Neural progenitor cell (in vitro differentiated cells): ENCODE data around the gene OSBP.

Source experiments
- EZH2phosphoT487 ChIP-seq: fragments of 200-600 bp; sonication (generic); IDR thresholded peaks from 2 replicates; pipeline ENCODE4 v1.6.1; 2017; ENCODE audit warnings: antibody characterized with exemption
- TF ChIP-seq, protein P1 (sequence below): fragments of 200-600 bp; sonication (generic); IDR thresholded peaks from 2 replicates; pipeline ENCODE4 v1.5.1; 2017; ENCODE audit warnings: antibody characterized with exemption, mild to moderate bottlenecking

DNA sequence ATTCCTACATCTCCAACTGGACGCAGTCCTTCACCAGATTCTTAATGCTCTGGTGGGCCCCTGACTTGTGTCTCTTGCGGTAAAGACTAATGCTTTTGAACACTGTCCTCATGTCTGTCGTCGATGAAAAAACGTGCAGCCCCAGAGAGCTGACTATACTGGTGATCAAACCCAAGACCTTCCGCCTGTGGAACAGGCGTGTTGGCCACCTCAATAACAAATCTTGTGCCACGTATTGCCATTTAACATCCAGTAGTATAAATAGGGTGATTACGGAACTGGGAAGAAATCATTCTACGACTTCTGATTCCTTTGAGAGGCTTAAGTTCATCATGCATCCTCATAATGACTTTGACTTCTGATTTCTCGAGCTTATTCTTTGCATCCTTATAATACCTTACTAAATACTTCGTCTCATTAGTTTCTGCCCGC, 58.6 kb downstream of the OSBP start:
- TF ChIP-seq, protein P1, sequence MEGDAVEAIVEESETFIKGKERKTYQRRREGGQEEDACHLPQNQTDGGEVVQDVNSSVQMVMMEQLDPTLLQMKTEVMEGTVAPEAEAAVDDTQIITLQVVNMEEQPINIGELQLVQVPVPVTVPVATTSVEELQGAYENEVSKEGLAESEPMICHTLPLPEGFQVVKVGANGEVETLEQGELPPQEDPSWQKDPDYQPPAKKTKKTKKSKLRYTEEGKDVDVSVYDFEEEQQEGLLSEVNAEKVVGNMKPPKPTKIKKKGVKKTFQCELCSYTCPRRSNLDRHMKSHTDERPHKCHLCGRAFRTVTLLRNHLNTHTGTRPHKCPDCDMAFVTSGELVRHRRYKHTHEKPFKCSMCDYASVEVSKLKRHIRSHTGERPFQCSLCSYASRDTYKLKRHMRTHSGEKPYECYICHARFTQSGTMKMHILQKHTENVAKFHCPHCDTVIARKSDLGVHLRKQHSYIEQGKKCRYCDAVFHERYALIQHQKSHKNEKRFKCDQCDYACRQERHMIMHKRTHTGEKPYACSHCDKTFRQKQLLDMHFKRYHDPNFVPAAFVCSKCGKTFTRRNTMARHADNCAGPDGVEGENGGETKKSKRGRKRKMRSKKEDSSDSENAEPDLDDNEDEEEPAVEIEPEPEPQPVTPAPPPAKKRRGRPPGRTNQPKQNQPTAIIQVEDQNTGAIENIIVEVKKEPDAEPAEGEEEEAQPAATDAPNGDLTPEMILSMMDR = no peak
- TF ChIP-seq EZH2phosphoT487 = no peak
